Endodermal cell (in vitro differentiated cells): Measurements from ENCODE around the gene ELMO2. TPM values are rescaled to one million over a fixed set of nuclear protein-coding genes. Genes with fewer than 3 reads are reported as not detected.
A peak's percentile ranks its signal among the peaks of the same experiment; 100 is the strongest.

Source experiments
- DNase-seq: peaks from one replicate; pipeline ENCODE4 v3.0.0-alpha.2; 2017
- H3K27ac ChIP-seq: 2 replicates; pipeline ENCODE4 v1.5.1; 2013; ENCODE audit warnings: mild to moderate bottlenecking, low read depth, low read length, moderate library complexity
- H3K27me3 ChIP-seq: 2 replicates; pipeline ENCODE4 v1.6.1; 2013; ENCODE audit warnings: mild to moderate bottlenecking, low read length, moderate library complexity; ENCODE audit not compliant: insufficient read depth, control insufficient read depth, poor library complexity, severe bottlenecking
- H3K36me3 ChIP-seq: 2 replicates; pipeline ENCODE4 v1.7.0; 2013; ENCODE audit warnings: mild to moderate bottlenecking, low read length, moderate library complexity; ENCODE audit not compliant: control insufficient read depth, insufficient read depth
- H3K4me1 ChIP-seq: one replicate; pipeline ENCODE4 v1.7.0; 2013; ENCODE audit warnings: low read length; ENCODE audit not compliant: control insufficient read depth, insufficient read depth
- H3K4me3 ChIP-seq: 2 replicates; pipeline ENCODE4 v1.5.1; 2013; ENCODE audit warnings: mild to moderate bottlenecking, low read length, moderate library complexity
- H3K9ac ChIP-seq: 2 replicates; pipeline ENCODE4 v1.6.1; 2013; ENCODE audit warnings: mild to moderate bottlenecking, low read length, moderate library complexity; ENCODE audit not compliant: poor library complexity, severe bottlenecking; ENCODE audit errors: extremely low read depth
- H3K9me3 ChIP-seq: 2 replicates; pipeline ENCODE4 v1.6.1; 2013; ENCODE audit warnings: mild to moderate bottlenecking, low read length, moderate library complexity; ENCODE audit not compliant: control insufficient read depth
- H3K27ac Mint-ChIP-seq: 2 replicates; pipeline ENCODE4 v1.8.0; 2020; ENCODE audit warnings: mixed read lengths
- H3K27me3 Mint-ChIP-seq: 2 replicates; pipeline ENCODE4 v1.8.0; 2021; ENCODE audit warnings: mild to moderate bottlenecking, mixed read lengths; ENCODE audit not compliant: insufficient read depth
- H3K36me3 Mint-ChIP-seq: 2 replicates; pipeline ENCODE4 v1.8.0; 2020; ENCODE audit warnings: low read depth, mixed read lengths
- H3K4me1 Mint-ChIP-seq: 2 replicates; pipeline ENCODE4 v1.8.0; 2020; ENCODE audit warnings: mixed read lengths
- H3K4me3 Mint-ChIP-seq: 2 replicates; pipeline ENCODE4 v1.8.0; 2020; ENCODE audit warnings: mild to moderate bottlenecking, moderate library complexity, mixed read lengths
- H3K9me3 Mint-ChIP-seq: 2 replicates; pipeline ENCODE4 v1.8.0; 2020; ENCODE audit warnings: mild to moderate bottlenecking, mixed read lengths
- WGBS, 2 experiments: methylation state at CpG; one replicate each; pipeline versions ENCODE4 v1.1.5 to v1.1.7; 2013; ENCODE audit warnings: missing lambda C conversion rate in 2 of 2, mixed read lengths in 1 of 2; ENCODE audit not compliant: insufficient coverage in 1 of 2, insufficient read length in 1 of 2; 5-methylcytosine and 5-hydroxymethylcytosine counted together
- total RNA-seq, 2 donors: library from RNA; stranded (reverse); fragmentation: NEBNext Ultra II Directional in 1 of 2; extraction: Animal tissue kit (Norgen Biotek cat#: 25700) in 1 of 2; gene quantifications; 2 replicates in 1 of 2; 3 replicates in 1 of 2; pipeline ENCODE4 v1.2.1, GENCODE V29; 2021
- TF ChIP-seq, protein P1 (sequence below): fragments of 200-600 bp; sonication (generic); conservative IDR thresholded peaks from 2 replicates; pipeline ENCODE4 v1.5.0; 2021; ENCODE audit warnings: antibody characterized with exemption, mild to moderate bottlenecking

The ELMO2 gene
- total RNA-seq, 2 donors from 2014 or later = 44.8 to 52.8 TPM

DNA sequence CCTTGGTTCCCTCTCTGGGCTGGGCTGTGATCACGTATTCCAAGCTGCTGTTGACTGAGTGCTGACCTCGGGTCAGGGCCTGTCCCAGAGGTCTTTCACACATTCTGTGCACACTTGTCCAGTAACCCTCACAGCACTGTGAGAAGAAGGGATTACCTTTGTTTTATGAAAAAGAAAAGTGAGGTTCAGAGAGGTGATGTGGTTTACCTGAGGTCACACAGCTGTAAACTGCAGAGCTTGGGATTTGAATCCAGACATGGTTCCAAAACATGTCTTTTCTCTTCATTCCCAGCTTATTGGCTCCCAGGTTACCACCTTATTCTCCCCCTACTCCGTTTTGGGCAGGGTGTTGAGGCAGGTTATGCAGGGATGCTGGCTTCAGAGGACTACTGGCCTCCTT lies 69.7 kb downstream of the ELMO2 start:
- peaks cover 4% of the 10 kb centered on the region for H3K27me3 ChIP-seq
- 70 to 73% methylated on average over 2 to 3 of the region's 3 CpGs for WGBS, 2 experiments
- H3K9ac ChIP-seq = no peak overlapping the region

DNA sequence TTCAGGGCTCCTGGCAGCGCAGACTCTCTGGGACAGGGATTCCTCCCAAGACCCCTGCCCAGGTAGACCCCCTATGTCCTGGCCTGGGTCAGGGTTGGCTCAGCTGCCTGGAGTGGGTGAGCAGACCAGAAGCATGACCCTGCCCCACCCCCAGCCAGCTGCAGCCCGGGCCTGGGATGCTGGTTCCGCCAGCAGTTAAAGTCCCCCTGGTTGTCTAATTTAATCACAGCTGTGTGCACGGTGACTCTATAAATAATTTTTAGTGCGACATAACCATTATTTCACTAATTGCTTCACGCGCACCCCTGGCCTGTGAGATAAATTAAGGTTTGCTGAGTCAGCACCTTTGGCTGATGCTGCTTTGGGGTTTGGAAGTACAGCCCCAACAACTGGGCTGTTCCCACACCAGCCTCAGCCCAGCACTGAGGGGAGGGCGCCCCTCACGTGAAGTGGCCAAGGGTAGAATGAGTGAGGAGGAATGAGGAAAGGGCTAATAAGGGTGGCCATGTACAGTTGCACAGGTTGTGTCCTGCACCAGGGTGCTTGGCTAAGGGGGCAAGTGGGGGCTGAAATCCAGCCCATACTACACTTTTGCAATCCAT lies 72.0 kb downstream of the ELMO2 start:
- Histone ChIP-seq H3K9ac (no peak overlapping the region), H3K4me1 (peaks cover 10% of the 10 kb centered on the region), H3K36me3 (no peaks in the 10 kb centered on the region), H3K27me3 (peaks cover 4% of the 10 kb centered on the region), H3K9me3 (no peaks in the 10 kb centered on the region), H3K4me3 (no peak overlapping the region), H3K27ac (no peak overlapping the region)
- TF ChIP-seq, protein P1, sequence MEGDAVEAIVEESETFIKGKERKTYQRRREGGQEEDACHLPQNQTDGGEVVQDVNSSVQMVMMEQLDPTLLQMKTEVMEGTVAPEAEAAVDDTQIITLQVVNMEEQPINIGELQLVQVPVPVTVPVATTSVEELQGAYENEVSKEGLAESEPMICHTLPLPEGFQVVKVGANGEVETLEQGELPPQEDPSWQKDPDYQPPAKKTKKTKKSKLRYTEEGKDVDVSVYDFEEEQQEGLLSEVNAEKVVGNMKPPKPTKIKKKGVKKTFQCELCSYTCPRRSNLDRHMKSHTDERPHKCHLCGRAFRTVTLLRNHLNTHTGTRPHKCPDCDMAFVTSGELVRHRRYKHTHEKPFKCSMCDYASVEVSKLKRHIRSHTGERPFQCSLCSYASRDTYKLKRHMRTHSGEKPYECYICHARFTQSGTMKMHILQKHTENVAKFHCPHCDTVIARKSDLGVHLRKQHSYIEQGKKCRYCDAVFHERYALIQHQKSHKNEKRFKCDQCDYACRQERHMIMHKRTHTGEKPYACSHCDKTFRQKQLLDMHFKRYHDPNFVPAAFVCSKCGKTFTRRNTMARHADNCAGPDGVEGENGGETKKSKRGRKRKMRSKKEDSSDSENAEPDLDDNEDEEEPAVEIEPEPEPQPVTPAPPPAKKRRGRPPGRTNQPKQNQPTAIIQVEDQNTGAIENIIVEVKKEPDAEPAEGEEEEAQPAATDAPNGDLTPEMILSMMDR = no peak
- 84 to 93% methylated on average over 3 to 9 of the region's 9 CpGs for WGBS, 2 experiments
- H3K4me3 Mint-ChIP-seq = no peak overlapping the region
- H3K4me1 Mint-ChIP-seq = peaks cover 11% of the 10 kb centered on the region
- H3K27ac Mint-ChIP-seq = no peak overlapping the region
- H3K36me3 Mint-ChIP-seq = no peaks in the 10 kb centered on the region
- no peaks in the 10 kb centered on the region for H3K9me3 Mint-ChIP-seq
- no peak for DNase-seq
- peaks cover 15% of the 10 kb centered on the region for H3K27me3 Mint-ChIP-seq

More for the DNA sequence above, 69.7 kb downstream of the ELMO2 start:
- peaks cover 10% of the 10 kb centered on the region for H3K4me1 ChIP-seq
- no peaks in the 10 kb centered on the region for H3K9me3 ChIP-seq
- Mint-ChIP-seq H3K4me1 (peaks cover 11% of the 10 kb centered on the region), H3K9me3 (no peaks in the 10 kb centered on the region), H3K27me3 (peaks cover 25% of the 10 kb centered on the region), H3K36me3 (no peaks in the 10 kb centered on the region), H3K4me3 (no peak overlapping the region), H3K27ac (no peak overlapping the region)
- TF ChIP-seq, protein P1 = no peak
- H3K4me3 ChIP-seq = no peak overlapping the region
- no peak for DNase-seq
- no peak overlapping the region for H3K27ac ChIP-seq
- H3K36me3 ChIP-seq = no peaks in the 10 kb centered on the region

DNA sequence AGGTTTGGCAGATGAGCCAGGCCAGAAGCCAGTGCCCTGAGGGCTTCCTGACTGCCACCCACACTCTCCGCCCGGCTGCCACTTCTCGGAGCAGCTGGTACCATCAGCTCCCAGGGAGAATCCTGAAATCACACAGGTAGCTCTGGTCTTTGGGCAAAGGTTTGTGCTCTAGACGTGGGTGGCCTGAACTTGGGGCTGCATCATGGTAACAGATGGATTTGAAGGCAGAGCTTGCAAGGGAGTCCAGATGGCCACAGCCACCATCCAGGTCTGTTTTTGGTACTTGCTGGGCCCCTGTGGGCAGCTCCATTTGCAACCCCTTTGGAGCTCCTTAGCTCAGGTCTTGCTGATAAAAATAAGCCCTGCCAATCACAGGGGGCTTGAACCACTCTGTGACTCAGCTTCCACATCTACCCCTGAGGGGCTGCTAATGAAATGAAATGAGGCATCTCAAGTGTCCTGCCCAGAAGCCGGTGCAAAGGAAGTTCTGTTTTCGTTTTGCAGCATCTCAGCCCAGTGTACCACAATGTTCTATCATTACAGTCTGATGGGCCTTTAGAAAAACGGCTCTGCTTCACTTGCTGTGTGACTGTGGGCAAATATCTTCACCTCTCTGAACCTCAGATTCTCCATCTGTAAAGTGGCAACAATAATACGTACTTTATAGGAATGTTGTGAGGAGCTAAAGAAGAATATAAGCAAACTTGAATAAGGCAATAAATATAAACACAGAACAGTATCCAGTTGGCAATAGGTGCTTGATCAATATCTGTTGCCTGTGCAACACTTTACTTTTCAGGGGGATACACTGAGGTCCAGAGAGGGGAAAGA lies 73.0 kb downstream of the ELMO2 start:
- Mint-ChIP-seq H3K9me3 (no peaks in the 10 kb centered on the region), H3K36me3 (no peaks in the 10 kb centered on the region), H3K27ac (peak overlapping the region; percentile 10), H3K4me3 (no peak overlapping the region), H3K27me3 (peaks cover 7% of the 10 kb centered on the region), H3K4me1 (peaks cover 20% of the 10 kb centered on the region)
- no peaks in the 10 kb centered on the region for H3K36me3 ChIP-seq
- 87 to 94% methylated on average over 7 to 8 of the region's 8 CpGs for WGBS, 2 experiments
- peaks cover 4% of the 10 kb centered on the region for H3K27me3 ChIP-seq
- no peak overlapping the region for H3K27ac ChIP-seq
- DNase-seq = no peak
- no peaks in the 10 kb centered on the region for H3K9me3 ChIP-seq
- no peak overlapping the region for H3K4me3 ChIP-seq
- TF ChIP-seq, protein P1 = no peak
- no peak overlapping the region for H3K9ac ChIP-seq
- H3K4me1 ChIP-seq = peaks cover 10% of the 10 kb centered on the region
